GM19240 (cell line): ENCODE results near the gene NF2.

Source experiments
- DNase-seq: peaks from one replicate; pipeline ENCODE4 v3.0.0; 2011; ENCODE audit warnings: low spot score; ENCODE audit not compliant: insufficient read length

Gene NF2

GRCh38 chr22:29663180-29663821, 59.9 kb downstream of the NF2 start:
- DNase-seq: no peak

- no peak for DNase-seq
Measured at GRCh38 chr22:29665486-29665885, 62.1 kb downstream of the NF2 start.

- DNase-seq: no peak
Measured at GRCh38 chr22:29668673-29669072, 65.2 kb downstream of the NF2 start.

GRCh38 chr22:29670626-29671025, 67.2 kb downstream of the NF2 start:
- no peak for DNase-seq

- DNase-seq: no peak
Measured at GRCh38 chr22:29673361-29674066, 70.1 kb downstream of the NF2 start.

- no peak for DNase-seq
Measured at GRCh38 chr22:29674121-29674520, 70.7 kb downstream of the NF2 start.

- DNase-seq: no peak
Measured at GRCh38 chr22:29679316-29679715, 75.9 kb downstream of the NF2 start.

- DNase-seq: no peak
Measured at GRCh38 chr22:29683536-29683935, 80.1 kb downstream of the NF2 start.

- no peak for DNase-seq
Measured at GRCh38 chr22:29684244-29684643, 80.8 kb downstream of the NF2 start.

GRCh38 chr22:29689206-29689879, 85.9 kb downstream of the NF2 start:
- no peak for DNase-seq

- DNase-seq: no peak
Measured at GRCh38 chr22:29689880-29690213, 86.4 kb downstream of the NF2 start.

GRCh38 chr22:29690476-29690875, 87.0 kb downstream of the NF2 start:
- DNase-seq: no peak

GRCh38 chr22:29691636-29692326, 88.3 kb downstream of the NF2 start:
- no peak for DNase-seq

- DNase-seq: no peak
Measured at GRCh38 chr22:29692327-29692640, 88.9 kb downstream of the NF2 start.

GRCh38 chr22:29693161-29693560, 89.7 kb downstream of the NF2 start:
- DNase-seq: no peak

GRCh38 chr22:29693671-29694070, 90.2 kb downstream of the NF2 start:
- no peak for DNase-seq

GRCh38 chr22:29695129-29695926, 91.9 kb downstream of the NF2 start:
- DNase-seq: no peak

- no peak for DNase-seq
Measured at GRCh38 chr22:29697853-29698598, 94.6 kb downstream of the NF2 start.

GRCh38 chr22:29700206-29700899, 96.9 kb downstream of the NF2 start:
- no peak for DNase-seq

- no peak for DNase-seq
Measured at GRCh38 chr22:29700900-29701154, 97.4 kb downstream of the NF2 start.
